Stomach smooth muscle (tissue), 2 donors: ENCODE measurements around the gene SLC25A42.
"Not testable (repeated sequence)": the region's sequence is repeated elsewhere in the genome, so short reads cannot be mapped to it uniquely, and the experiment has no call there.

Source experiments
- H3K27ac ChIP-seq: one replicate; pipeline ENCODE4 v1.7.0; 2013; ENCODE audit warnings: mild to moderate bottlenecking, low read length, inconsistent platforms
- H3K27me3 ChIP-seq, 2 donors: one replicate each; pipeline ENCODE4 v1.7.0; 2013; ENCODE audit warnings: low read length in 2 of 2; ENCODE audit not compliant: insufficient read depth in 2 of 2, control insufficient read depth in 1 of 2
- H3K36me3 ChIP-seq, 2 donors: one replicate each; pipeline ENCODE4 v1.7.0; 2013; ENCODE audit warnings: low read length in 2 of 2; ENCODE audit not compliant: control insufficient read depth in 2 of 2, insufficient read depth in 2 of 2
- H3K4me1 ChIP-seq: one replicate; pipeline ENCODE4 v1.7.0; 2013; ENCODE audit warnings: low read length; ENCODE audit not compliant: control insufficient read depth, insufficient read depth
- H3K4me3 ChIP-seq, 2 donors: one replicate each; pipeline ENCODE4 v1.7.0; 2013; ENCODE audit warnings: low read length in 2 of 2
- H3K9ac ChIP-seq, 2 donors: one replicate each; pipeline ENCODE4 v1.7.0; 2013; ENCODE audit warnings: low read length in 2 of 2, mild to moderate bottlenecking in 1 of 2
- H3K9me3 ChIP-seq, 2 donors: one replicate each; pipeline ENCODE4 v1.7.0; 2013; ENCODE audit warnings: low read length in 2 of 2; ENCODE audit not compliant: control insufficient read depth in 2 of 2
- donor health status: healthy.
- donor health status: Pancreatic carcinoma.

Gene SLC25A42, protein sequence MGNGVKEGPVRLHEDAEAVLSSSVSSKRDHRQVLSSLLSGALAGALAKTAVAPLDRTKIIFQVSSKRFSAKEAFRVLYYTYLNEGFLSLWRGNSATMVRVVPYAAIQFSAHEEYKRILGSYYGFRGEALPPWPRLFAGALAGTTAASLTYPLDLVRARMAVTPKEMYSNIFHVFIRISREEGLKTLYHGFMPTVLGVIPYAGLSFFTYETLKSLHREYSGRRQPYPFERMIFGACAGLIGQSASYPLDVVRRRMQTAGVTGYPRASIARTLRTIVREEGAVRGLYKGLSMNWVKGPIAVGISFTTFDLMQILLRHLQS

DNA sequence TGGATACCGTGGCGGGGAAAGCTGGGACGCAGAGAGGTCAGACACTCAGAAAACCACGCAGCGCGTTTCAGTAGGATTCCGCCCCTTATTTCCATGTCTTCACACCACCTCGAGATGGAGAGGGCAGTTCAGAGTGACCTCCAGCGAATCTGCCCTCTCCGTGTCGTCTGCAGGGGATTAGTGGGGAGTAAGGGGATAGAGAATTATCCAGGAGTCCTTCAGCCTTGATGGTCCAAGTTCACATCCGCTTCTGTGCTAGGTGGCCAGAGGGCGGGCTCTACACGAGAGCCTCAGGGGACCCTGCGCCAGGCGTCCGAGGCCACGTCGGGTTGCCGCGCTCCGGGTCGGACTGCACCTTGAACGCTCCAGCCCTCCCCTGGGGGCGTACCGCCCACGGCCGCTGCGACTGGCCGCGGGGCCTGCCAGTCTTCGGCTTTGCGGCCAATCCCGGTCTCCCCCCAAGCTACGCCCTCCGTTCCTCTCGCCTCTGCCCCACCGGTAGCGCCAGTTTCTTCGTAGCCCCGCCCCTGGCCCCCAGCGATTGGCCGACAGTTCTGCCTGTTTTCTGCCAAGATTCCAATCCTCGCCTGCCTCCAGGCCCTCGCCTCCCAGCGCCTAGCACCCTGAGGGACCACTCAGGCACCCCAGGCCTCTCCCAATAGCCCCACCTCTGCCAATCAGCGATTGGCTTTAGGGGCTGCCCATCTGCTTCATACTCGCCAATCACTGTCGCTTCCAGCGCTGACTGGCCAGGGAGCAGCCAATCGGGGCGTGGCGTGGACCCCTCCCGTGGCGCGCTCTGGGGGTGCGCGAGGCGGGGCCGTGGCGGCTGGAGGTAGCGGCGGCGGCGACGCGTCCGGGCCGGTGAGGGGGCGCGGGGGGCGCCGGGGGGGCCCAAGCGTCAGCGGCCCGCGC is at the start of gene SLC25A42:
SLC25A42 (plus strand) TSS at position 812 of the 915 bp plus-strand sequence. CDS start 32,131 bp downstream, outside the sequence.
- Histone ChIP-seq H3K27ac (peak within 1 kb of the TSS; percentile 80), H3K4me1 (peaks cover 20% of the 10 kb centered on the region), H3K36me3 (peaks cover 0 to 3% of the 10 kb centered on the region in 2 donors), H3K27me3 (no peaks in the 10 kb centered on the region), H3K9me3 (no peaks in the 10 kb centered on the region), H3K4me3 (peak within 1 kb of the TSS; percentile 84 to 89), H3K9ac (peak within 1 kb of the TSS; percentile 78 to 88)

DNA sequence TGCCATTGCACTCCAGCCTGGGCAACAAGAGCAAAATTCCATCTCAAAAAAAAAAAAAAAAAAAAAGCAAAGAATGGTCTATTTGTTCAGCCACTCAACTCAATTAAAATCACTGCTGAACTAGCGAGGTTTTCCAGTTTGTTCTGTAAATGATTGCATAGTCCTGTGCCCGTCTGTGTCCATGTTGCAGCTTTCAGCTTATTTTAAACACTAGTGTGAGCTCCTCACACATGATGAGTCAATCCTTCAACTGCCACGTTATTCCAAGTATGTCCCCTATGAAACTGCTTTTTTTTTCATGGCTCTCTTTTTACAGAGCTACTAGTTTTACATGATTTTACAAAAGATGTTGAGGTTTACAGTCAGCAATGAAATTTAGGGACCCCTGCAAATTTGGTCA is 42.7 kb upstream of the SLC25A42 start:
- Histone ChIP-seq H3K27ac (no peak overlapping the region), H3K4me3 (no peak overlapping the region), H3K9me3 (no peaks in the 10 kb centered on the region), H3K27me3 (no peaks in the 10 kb centered on the region), H3K9ac (no peak overlapping the region), H3K4me1 (peaks cover 3% of the 10 kb centered on the region), H3K36me3 (peaks cover 53 to 56% of the 10 kb centered on the region in 2 donors)

DNA sequence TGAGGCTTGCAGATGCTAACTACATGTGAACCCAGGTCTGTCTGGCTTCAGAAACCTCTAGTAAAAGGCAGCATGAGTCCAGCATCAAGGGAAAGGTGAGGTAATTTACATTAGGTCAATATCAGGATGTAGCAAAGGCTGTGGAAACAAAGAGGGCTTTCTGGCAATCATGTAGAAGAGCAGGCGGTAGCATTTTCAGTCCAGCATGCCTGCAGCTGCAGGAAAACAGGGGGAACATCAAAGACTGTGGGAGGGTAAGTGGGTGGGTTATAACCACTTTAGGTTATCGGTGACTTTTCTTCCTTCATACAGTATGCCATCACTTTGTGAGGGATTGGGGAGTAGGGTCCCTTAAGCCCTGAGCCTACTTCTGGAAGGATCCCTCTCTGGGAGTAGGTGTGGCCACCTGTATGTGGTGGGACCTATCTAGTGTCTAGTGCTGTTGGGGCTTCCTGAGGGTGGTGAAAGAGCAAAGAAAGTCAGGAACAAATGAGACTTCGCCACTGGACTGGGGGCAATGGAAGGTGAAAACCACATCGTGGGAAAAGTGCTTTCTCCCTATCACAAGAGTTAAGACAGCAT is 41.3 kb upstream of the SLC25A42 start:
- Histone ChIP-seq H3K4me1 (peaks cover 7% of the 10 kb centered on the region), H3K36me3 (peaks cover 56 to 57% of the 10 kb centered on the region in 2 donors), H3K27me3 (no peaks in the 10 kb centered on the region), H3K4me3 (no peak overlapping the region), H3K9ac (no peak overlapping the region), H3K27ac (no peak overlapping the region), H3K9me3 (no peaks in the 10 kb centered on the region)

DNA sequence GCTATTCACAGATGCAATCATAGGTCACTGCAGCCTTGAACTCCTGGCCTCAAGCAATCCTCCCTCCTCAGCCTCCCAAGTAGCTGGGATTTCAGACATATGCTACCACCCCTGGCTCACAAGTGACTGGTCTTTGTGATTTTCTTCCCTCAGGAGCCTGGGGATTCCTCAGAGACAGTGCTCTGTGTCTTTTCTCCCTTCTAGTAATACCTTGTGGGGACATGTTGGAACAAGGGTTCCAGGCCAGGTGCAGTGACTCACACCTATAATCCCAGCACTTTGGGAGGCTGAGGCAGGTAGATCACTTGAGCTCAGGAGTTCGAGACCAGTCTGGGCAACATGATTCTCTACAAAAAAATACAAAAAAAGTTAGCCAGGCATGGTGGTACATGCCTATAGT is 40.4 kb upstream of the SLC25A42 start:
- H3K4me1 ChIP-seq, H3K9ac ChIP-seq, H3K27ac ChIP-seq, H3K27me3 ChIP-seq, H3K4me3 ChIP-seq, H3K9me3 ChIP-seq: not testable (repeated sequence)
- peaks cover 55 to 60% of the 10 kb centered on the region in 2 donors for H3K36me3 ChIP-seq

DNA sequence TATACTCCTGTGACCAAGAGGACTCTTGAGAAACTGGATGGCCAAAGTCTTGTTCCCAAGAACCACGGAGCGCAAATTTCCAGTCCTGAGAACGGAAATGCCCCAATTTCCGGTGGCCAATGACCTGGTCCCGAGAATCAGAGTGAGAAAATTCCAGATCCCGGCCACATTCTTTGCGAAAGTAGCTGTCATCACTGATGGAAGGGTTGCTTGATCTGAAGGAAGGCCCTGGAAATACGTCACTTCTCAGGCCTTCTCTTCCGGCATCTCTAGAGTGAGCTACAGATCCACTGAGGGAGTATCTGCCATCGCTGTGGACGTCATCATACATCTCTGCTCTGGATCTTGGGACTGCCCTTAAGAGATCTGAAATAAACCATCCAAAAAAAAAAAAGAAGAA is 37.9 kb upstream of the SLC25A42 start:
- Histone ChIP-seq H3K27me3 (no peaks in the 10 kb centered on the region), H3K4me1 (peaks cover 7% of the 10 kb centered on the region), H3K9ac (no peak overlapping the region), H3K4me3 (no peak overlapping the region), H3K36me3 (peaks cover 52 to 61% of the 10 kb centered on the region in 2 donors), H3K27ac (no peak overlapping the region), H3K9me3 (no peaks in the 10 kb centered on the region)

DNA sequence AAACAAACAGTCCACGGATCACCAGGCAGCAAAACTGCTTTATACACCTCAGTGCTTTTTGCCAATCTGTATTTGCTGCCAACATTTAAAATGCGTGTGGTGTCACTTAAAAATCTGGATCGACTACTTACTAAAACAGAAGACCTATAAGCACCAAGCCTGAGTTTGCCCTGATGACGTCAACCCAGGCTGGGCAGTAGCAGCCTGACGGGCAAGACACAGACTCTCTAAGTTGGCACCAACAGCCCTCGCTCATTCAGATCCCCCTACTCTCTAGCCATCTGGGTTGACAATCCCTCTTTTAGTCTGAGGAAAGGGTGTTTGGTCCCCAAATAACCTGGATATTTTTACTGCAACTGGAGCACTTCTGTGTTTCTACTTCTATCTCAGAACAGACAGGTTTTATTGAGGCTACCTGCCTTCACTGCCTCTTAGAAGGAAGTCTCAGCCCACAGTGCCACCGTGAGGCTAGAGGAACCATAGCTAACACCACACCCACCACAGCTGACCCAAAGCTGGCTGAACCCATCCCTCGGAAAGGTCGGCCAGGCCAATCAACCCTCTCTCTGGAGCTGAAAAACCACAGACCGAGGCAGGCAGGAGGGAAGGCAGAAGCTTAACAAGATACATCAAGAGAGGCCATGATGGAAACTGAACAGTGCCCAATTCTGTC is 37.4 kb upstream of the SLC25A42 start:
- no peaks in the 10 kb centered on the region for H3K27me3 ChIP-seq
- no peak overlapping the region for H3K4me3 ChIP-seq
- no peak overlapping the region for H3K27ac ChIP-seq
- no peaks in the 10 kb centered on the region for H3K9me3 ChIP-seq
- H3K9ac ChIP-seq: peak overlapping the region in 1 of 2 donors; percentile 36
- H3K36me3 ChIP-seq: peaks cover 52 to 61% of the 10 kb centered on the region in 2 donors
- H3K4me1 ChIP-seq: peaks cover 7% of the 10 kb centered on the region

DNA sequence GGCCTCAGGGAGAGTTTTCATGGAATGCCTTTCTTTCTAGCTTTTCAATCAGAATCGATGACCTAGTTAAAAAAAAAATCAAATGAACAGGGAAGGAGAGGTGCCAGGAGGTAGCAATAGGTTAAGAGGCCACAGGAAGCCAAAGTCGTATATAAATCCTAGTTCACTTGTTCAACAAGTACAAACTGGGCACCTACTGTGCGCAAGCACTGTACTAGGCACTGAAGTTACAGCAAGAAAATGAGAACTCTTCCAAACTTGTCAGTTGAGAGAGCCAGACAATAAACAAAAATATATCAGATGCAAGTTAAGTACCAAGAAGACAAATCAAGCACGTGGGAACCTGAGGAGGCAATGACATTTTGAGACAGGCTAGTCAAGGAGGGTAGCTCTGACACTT is 36.6 kb upstream of the SLC25A42 start:
- no peak overlapping the region for H3K9ac ChIP-seq
- H3K27me3 ChIP-seq: no peaks in the 10 kb centered on the region
- no peak overlapping the region for H3K27ac ChIP-seq
- no peaks in the 10 kb centered on the region for H3K9me3 ChIP-seq
- peaks cover 12% of the 10 kb centered on the region for H3K4me1 ChIP-seq
- peaks cover 52 to 61% of the 10 kb centered on the region in 2 donors for H3K36me3 ChIP-seq
- H3K4me3 ChIP-seq: no peak overlapping the region

DNA sequence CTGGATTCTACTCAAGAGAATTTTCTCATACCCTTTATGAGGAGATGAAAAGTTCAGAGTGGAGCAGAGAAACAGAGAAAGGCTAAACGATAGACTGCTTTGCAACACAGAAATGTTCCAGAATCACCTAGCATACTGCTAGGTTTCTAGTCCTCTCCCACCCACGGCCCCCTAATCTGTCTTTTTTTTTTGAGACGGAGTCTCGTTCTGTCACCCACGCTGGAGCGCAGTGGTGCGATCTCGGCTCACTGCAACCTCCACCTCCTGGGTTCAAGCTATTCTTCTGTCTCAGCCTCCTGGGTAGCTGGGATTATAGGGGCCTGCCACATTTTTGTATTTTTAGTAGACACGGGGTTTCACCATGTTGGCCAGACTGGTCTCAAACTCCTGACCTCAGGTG is 35.3 kb upstream of the SLC25A42 start:
- Histone ChIP-seq H3K27me3 (no peaks in the 10 kb centered on the region), H3K27ac (no peak overlapping the region), H3K4me1 (peaks cover 15% of the 10 kb centered on the region), H3K4me3 (no peak overlapping the region), H3K9ac (no peak overlapping the region), H3K9me3 (no peaks in the 10 kb centered on the region), H3K36me3 (peaks cover 39 to 48% of the 10 kb centered on the region in 2 donors)

DNA sequence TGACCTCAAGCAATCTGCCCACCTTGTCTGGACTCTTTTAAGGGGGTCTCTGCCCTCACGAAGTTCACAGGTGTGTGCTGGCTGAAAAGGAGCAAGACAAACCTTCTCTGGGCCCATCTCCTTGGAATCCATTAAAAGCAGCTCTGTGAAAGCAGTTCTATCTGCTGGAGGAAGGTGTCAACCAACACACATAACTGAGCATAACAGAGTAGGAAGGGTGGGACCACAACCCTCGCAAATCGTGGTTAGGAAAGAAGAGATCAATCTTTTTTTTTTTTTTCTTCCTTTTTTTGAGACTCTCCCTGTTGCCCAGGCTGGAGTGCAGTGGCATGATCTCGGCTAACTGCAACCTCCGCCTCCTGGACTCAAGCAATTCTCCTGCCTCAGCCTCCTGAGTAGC is 31.9 kb upstream of the SLC25A42 start:
- peaks cover 14 to 18% of the 10 kb centered on the region in 2 donors for H3K36me3 ChIP-seq
- H3K9ac ChIP-seq: peak overlapping the region; percentile 18 to 21
- H3K4me1 ChIP-seq: peaks cover 18% of the 10 kb centered on the region
- H3K4me3 ChIP-seq: peak overlapping the region in 1 of 2 donors; percentile 90
- H3K27ac ChIP-seq: no peak overlapping the region
- no peaks in the 10 kb centered on the region for H3K9me3 ChIP-seq
- no peaks in the 10 kb centered on the region for H3K27me3 ChIP-seq
